GM23338 (cell line): ENCODE data around the gene LRRC26.

Source experiments
- CTCF ChIP-seq, 2 experiments: fragments of 200-600 bp in 1 of 2; sonication (generic) in 1 of 2; conservative IDR thresholded peaks; 2 replicates each; pipeline versions ENCODE4 v1.5.1 to v1.6.1; 2016 to 2017; ENCODE audit warnings: antibody characterized with exemption in 2 of 2, low read depth in 2 of 2, mild to moderate bottlenecking in 2 of 2, moderate library complexity in 1 of 2
- EZH2 ChIP-seq: fragments of 200-600 bp; sonication (generic); IDR thresholded peaks from one replicate; pipeline ENCODE4 v1.8.0; 2017; ENCODE audit warnings: antibody characterized with exemption, mild to moderate bottlenecking, low read depth; ENCODE audit not compliant: unreplicated experiment
- EZH2phosphoT487 ChIP-seq: fragments of 200-600 bp; sonication (generic); IDR thresholded peaks from one replicate; pipeline ENCODE4 v1.8.1; 2018; ENCODE audit warnings: antibody characterized with exemption; ENCODE audit not compliant: unreplicated experiment
- POLR2AphosphoS5 ChIP-seq: IDR thresholded peaks from 2 replicates; pipeline ENCODE4 v1.6.1; 2016; ENCODE audit warnings: antibody characterized with exemption, low read depth
- REST ChIP-seq: IDR thresholded peaks from one replicate; pipeline ENCODE4 v1.6.1; 2018; ENCODE audit warnings: antibody characterized with exemption; ENCODE audit not compliant: unreplicated experiment
- ZNF114 ChIP-seq: fragments of 250-450 bp; sonication (Bioruptor Pico); IDR thresholded peaks from 2 replicates; pipeline ENCODE4 v1.5.0; 2020; ENCODE audit warnings: mild to moderate bottlenecking, moderate library complexity
- ZNF331 ChIP-seq: fragments of 250-450 bp; sonication (Bioruptor Pico); IDR thresholded peaks from 2 replicates; pipeline ENCODE4 v1.5.0; 2020; ENCODE audit warnings: low read depth, mild to moderate bottlenecking, moderate library complexity
- TF ChIP-seq, protein P1 (sequence below): fragments of 250-450 bp; sonication (Bioruptor Pico); IDR thresholded peaks from 2 replicates; pipeline ENCODE4 v1.5.0; 2020; ENCODE audit warnings: mild to moderate bottlenecking, moderate library complexity

DNA sequence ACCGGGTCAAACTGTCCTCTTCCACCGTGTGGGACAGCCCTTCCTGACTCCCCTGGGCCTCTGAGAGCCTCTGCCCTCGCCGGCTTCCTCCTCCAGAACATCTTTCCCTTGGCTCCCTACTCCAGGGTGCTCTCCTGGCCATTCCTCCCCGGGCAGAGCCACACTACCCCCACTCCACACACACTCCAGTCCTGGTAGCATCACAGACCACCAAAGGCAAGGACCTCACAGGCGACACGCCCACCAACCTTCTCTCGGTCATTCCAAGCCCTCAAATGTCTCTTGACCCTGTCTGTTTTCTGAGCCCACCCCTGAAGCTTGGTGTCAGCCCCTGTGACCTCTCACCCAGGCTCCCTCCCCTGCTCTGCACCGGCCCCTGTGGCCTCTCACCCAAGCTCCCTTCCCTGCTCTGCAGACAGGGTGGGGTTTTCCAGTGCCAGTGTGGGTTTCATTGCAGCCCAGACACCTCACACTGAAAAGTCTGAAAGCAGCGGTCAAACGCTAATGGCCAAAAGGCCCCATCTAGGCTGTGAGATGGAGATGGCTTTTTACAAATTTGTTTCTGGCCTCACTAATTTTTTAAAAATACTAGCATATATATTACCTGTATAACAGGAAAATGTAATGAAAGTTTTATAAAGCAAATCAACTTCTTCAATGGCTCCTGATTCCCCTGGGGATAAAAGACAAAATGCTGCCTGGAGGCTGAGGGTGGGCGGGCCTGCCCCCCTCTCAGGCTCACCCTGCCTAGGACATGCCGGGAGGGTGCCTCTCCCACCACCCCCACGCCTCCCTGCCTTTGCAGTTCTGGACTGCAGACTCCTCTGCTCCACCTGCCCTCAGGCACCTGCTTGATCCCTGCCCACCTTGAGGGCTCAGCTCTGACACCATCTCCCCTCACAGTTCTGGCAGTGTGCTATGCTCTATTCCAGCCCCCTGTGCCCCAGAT, 10.5 kb downstream of the LRRC26 start:
- TF ChIP-seq CTCF (conservative IDR thresholded peaks at IDR 0.05; ENCODE audit: low read depth in 2 of 2) (no peak), POLR2AphosphoS5 (no peak), EZH2 (no peak), EZH2phosphoT487 (no peak), REST (no peak), ZNF331 (CRISPR knock-in tag) (no peak), ZNF114 (CRISPR knock-in tag) (no peak)
- TF ChIP-seq, protein P1, sequence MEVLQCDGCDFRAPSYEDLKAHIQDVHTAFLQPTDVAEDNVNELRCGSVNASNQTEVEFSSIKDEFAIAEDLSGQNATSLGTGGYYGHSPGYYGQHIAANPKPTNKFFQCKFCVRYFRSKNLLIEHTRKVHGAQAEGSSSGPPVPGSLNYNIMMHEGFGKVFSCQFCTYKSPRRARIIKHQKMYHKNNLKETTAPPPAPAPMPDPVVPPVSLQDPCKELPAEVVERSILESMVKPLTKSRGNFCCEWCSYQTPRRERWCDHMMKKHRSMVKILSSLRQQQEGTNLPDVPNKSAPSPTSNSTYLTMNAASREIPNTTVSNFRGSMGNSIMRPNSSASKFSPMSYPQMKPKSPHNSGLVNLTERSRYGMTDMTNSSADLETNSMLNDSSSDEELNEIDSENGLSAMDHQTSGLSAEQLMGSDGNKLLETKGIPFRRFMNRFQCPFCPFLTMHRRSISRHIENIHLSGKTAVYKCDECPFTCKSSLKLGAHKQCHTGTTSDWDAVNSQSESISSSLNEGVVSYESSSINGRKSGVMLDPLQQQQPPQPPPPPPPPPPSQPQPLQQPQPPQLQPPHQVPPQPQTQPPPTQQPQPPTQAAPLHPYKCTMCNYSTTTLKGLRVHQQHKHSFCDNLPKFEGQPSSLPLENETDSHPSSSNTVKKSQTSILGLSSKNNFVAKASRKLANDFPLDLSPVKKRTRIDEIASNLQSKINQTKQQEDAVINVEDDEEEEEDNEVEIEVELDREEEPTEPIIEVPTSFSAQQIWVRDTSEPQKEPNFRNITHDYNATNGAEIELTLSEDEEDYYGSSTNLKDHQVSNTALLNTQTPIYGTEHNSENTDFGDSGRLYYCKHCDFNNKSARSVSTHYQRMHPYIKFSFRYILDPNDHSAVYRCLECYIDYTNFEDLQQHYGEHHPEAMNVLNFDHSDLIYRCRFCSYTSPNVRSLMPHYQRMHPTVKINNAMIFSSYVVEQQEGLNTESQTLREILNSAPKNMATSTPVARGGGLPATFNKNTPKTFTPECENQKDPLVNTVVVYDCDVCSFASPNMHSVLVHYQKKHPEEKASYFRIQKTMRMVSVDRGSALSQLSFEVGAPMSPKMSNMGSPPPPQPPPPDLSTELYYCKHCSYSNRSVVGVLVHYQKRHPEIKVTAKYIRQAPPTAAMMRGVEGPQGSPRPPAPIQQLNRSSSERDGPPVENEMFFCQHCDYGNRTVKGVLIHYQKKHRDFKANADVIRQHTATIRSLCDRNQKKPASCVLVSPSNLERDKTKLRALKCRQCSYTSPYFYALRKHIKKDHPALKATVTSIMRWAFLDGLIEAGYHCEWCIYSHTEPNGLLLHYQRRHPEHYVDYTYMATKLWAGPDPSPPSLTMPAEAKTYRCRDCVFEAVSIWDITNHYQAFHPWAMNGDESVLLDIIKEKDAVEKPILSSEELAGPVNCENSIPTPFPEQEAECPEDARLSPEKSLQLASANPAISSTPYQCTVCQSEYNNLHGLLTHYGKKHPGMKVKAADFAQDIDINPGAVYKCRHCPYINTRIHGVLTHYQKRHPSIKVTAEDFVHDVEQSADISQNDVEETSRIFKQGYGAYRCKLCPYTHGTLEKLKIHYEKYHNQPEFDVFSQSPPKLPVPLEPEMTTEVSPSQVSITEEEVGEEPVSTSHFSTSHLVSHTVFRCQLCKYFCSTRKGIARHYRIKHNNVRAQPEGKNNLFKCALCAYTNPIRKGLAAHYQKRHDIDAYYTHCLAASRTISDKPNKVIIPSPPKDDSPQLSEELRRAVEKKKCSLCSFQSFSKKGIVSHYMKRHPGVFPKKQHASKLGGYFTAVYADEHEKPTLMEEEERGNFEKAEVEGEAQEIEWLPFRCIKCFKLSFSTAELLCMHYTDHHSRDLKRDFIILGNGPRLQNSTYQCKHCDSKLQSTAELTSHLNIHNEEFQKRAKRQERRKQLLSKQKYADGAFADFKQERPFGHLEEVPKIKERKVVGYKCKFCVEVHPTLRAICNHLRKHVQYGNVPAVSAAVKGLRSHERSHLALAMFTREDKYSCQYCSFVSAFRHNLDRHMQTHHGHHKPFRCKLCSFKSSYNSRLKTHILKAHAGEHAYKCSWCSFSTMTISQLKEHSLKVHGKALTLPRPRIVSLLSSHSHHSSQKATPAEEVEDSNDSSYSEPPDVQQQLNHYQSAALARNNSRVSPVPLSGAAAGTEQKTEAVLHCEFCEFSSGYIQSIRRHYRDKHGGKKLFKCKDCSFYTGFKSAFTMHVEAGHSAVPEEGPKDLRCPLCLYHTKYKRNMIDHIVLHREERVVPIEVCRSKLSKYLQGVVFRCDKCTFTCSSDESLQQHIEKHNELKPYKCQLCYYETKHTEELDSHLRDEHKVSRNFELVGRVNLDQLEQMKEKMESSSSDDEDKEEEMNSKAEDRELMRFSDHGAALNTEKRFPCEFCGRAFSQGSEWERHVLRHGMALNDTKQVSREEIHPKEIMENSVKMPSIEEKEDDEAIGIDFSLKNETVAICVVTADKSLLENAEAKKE = no peak
